CD4-positive, alpha-beta T cell (primary cell): Measurements from ENCODE around the gene TMEM183A. TPM values are rescaled to one million over a fixed set of nuclear protein-coding genes. Genes with fewer than 3 reads are reported as not detected.
A peak's percentile ranks its signal among the peaks of the same experiment; 100 is the strongest.

Experiments used
- ATAC-seq: fragments of 200-7000 bp; cut with Tn5 transposase; one replicate; pipeline ENCODE4 v1.10.0; 2022; ENCODE audit warnings: mild to moderate bottlenecking; ENCODE audit not compliant: poor library complexity
- CTCF ChIA-PET: fragments of 350-600 bp; sonication (Branson Sonifier 250); formaldehyde crosslinking; loops from one replicate; lab custom pipeline; 2021; ENCODE audit warnings: antibody characterized with exemption, inconsistent platforms; lab: Charles Lee
- POLR2A ChIA-PET: fragments of 350-600 bp; sonication (Branson Sonifier 250); formaldehyde crosslinking; loops from one replicate; lab custom pipeline; 2021; ENCODE audit warnings: antibody characterized with exemption, inconsistent platforms; lab: Charles Lee
- DNase-seq, 14 experiments: peaks; one replicate each; pipeline ENCODE4 v3.0.0-alpha.2; 2013 to 2020; ENCODE audit warnings: mixed read lengths in 2 of 14
- H3K27ac ChIP-seq, 2 donors: one replicate each; pipeline versions ENCODE4 v1.5.1 to v1.7.0; 2013; ENCODE audit warnings: low read length in 2 of 2, low read depth in 1 of 2, mild to moderate bottlenecking in 1 of 2
- H3K27me3 ChIP-seq, 2 experiments: 1 replicate in 1 of 2; 2 replicates in 1 of 2; pipeline versions ENCODE4 v1.6.1 to v1.7.0; 2013; ENCODE audit warnings: low read length in 2 of 2, control low read depth in 1 of 2, mild to moderate bottlenecking in 1 of 2, moderate library complexity in 1 of 2; ENCODE audit not compliant: insufficient read depth in 2 of 2, control insufficient read depth in 1 of 2
- H3K36me3 ChIP-seq: one replicate; pipeline ENCODE4 v1.6.1; 2013; ENCODE audit warnings: low read length, control low read depth; ENCODE audit not compliant: insufficient read depth
- H3K4me1 ChIP-seq: one replicate; pipeline ENCODE4 v1.6.1; 2013; ENCODE audit warnings: low read length, control low read depth; ENCODE audit not compliant: insufficient read depth
- H3K4me3 ChIP-seq: one replicate; pipeline ENCODE4 v1.5.1; 2013; ENCODE audit warnings: mild to moderate bottlenecking, low read length, moderate library complexity
- H3K9me3 ChIP-seq, 2 experiments: 1 replicate in 1 of 2; 2 replicates in 1 of 2; pipeline versions ENCODE4 v1.6.1 to v1.7.0; 2013; ENCODE audit warnings: low read length in 2 of 2, mild to moderate bottlenecking in 2 of 2, control low read depth in 1 of 2, moderate library complexity in 1 of 2; ENCODE audit not compliant: control insufficient read depth in 1 of 2, insufficient read depth in 1 of 2
- H3K27ac Mint-ChIP-seq: one replicate; pipeline ENCODE4 v1.8.0; 2020; ENCODE audit warnings: mixed read lengths
- H3K27me3 Mint-ChIP-seq: one replicate; pipeline ENCODE4 v1.8.0; 2021; ENCODE audit warnings: mixed read lengths
- H3K36me3 Mint-ChIP-seq: one replicate; pipeline ENCODE4 v1.8.0; 2021; ENCODE audit warnings: low read depth, mixed read lengths
- H3K4me1 Mint-ChIP-seq: one replicate; pipeline ENCODE4 v1.8.0; 2021; ENCODE audit warnings: low read depth, mixed read lengths
- H3K4me3 Mint-ChIP-seq: one replicate; pipeline ENCODE4 v1.8.0; 2020; ENCODE audit warnings: mild to moderate bottlenecking, mixed read lengths
- H3K9me3 Mint-ChIP-seq: one replicate; pipeline ENCODE4 v1.8.0; 2020; ENCODE audit warnings: mixed read lengths
- CTCF ChIP-seq: fragments of 200-600 bp; IDR thresholded peaks from one replicate; pipeline ENCODE4 v1.8.0; 2022; ENCODE audit warnings: antibody characterized with exemption, mild to moderate bottlenecking
- intact Hi-C, 2 experiments: fragments of 100-400 bp; cut with DNase I in 1 of 2; cut with micrococcal nuclease in 1 of 2; formaldehyde crosslinking; loops; one replicate each; pipeline versions ENCODE4 v1.15.1 to v1.9.0; 2023 to 2025; cut with DNase I, micrococcal nuclease
- total RNA-seq, 174 experiments: library from RNA in 2 of 174; stranded (reverse) in 2 of 174; gene quantifications; one replicate each; pipeline ENCODE4 v1.2.3 and lab custom pipeline; 2021 to 2026

The TMEM183A gene
- total RNA-seq, 2 experiments from 2014 or later = 187 to 194 TPM

GRCh38 chr1:202972046-202972445 is 35.1 kb upstream of the TMEM183A start:
- Histone ChIP-seq H3K4me1 (peaks cover 22% of the 10 kb centered on the region), H3K4me3 (no peak overlapping the region), H3K9me3 (no peaks in the 10 kb centered on the region), H3K27ac (no peak overlapping the region), H3K27me3 (no peaks in the 10 kb centered on the region), H3K36me3 (no peaks in the 10 kb centered on the region)
- no peaks in the 10 kb centered on the region for H3K9me3 Mint-ChIP-seq
- peaks cover 4% of the 10 kb centered on the region for H3K36me3 Mint-ChIP-seq
- CTCF ChIA-PET = no interaction called here
- intact Hi-C loops = no loop called here
- no peak for DNase-seq
- no peak for ATAC-seq
- H3K4me1 Mint-ChIP-seq = peaks cover 18% of the 10 kb centered on the region
- POLR2A ChIA-PET = no interaction called here
- no peak for TF ChIP-seq CTCF
- no peaks in the 10 kb centered on the region for H3K27me3 Mint-ChIP-seq
- H3K4me3 Mint-ChIP-seq = no peak overlapping the region
- H3K27ac Mint-ChIP-seq = no peak overlapping the region

GRCh38 chr1:202974856-202975255 is 32.3 kb upstream of the TMEM183A start:
- no peak for ATAC-seq
- no peak overlapping the region for H3K4me3 Mint-ChIP-seq
- intact Hi-C loops = no loop called here
- no peaks in the 10 kb centered on the region for H3K9me3 ChIP-seq
- no peaks in the 10 kb centered on the region for H3K36me3 ChIP-seq
- peaks cover 0 to 5% of the 10 kb centered on the region in 2 experiments for H3K27me3 ChIP-seq
- peaks cover 14% of the 10 kb centered on the region for H3K27me3 Mint-ChIP-seq
- POLR2A ChIA-PET = no interaction called here
- H3K4me1 Mint-ChIP-seq = no peaks in the 10 kb centered on the region
- no peak overlapping the region for H3K27ac Mint-ChIP-seq
- TF ChIP-seq CTCF = no peak
- DNase-seq = no peak
- no peak overlapping the region for H3K4me3 ChIP-seq
- no peak overlapping the region for H3K27ac ChIP-seq
- no peaks in the 10 kb centered on the region for H3K9me3 Mint-ChIP-seq
- no peaks in the 10 kb centered on the region for H3K4me1 ChIP-seq
- H3K36me3 Mint-ChIP-seq = no peaks in the 10 kb centered on the region
- CTCF ChIA-PET = interaction anchor here (1.6 kb wide), 1 partner anchor 24 kb away, joined by 3 read pairs; no protein-coding TSS in a partner anchor

GRCh38 chr1:202976633-202977032 is 30.5 kb upstream of the TMEM183A start:
- Histone ChIP-seq H3K4me3 (no peak overlapping the region), H3K27me3 (peaks cover 0 to 5% of the 10 kb centered on the region in 2 experiments), H3K4me1 (no peaks in the 10 kb centered on the region), H3K36me3 (no peaks in the 10 kb centered on the region), H3K27ac (no peak overlapping the region), H3K9me3 (no peaks in the 10 kb centered on the region)
- Mint-ChIP-seq H3K36me3 (no peaks in the 10 kb centered on the region), H3K9me3 (no peaks in the 10 kb centered on the region), H3K4me3 (no peak overlapping the region), H3K27me3 (peaks cover 20% of the 10 kb centered on the region), H3K4me1 (no peaks in the 10 kb centered on the region), H3K27ac (no peak overlapping the region)
- no peak for ATAC-seq
- DNase-seq = peak in 1 of 14 experiments; percentile 19
- intact Hi-C loops = no loop called here
- CTCF ChIA-PET = no interaction called here
- TF ChIP-seq CTCF = no peak
- POLR2A ChIA-PET = no interaction called here
